Pancreas (tissue), 10 donors: Measurements from ENCODE around the gene TMEM61. TPM values are rescaled to one million over a fixed set of nuclear protein-coding genes. Genes with fewer than 3 reads are reported as not detected.
"Not testable (repeated sequence)": the region's sequence is repeated elsewhere in the genome, so short reads cannot be mapped to it uniquely, and the experiment has no call there.

Experiments
- ATAC-seq, 4 donors: fragments of 200-7000 bp; cut with Tn5 transposase; one replicate each; pipeline versions ENCODE4 v1.8.0 to v1.9.1; 2020; ENCODE audit warnings: mild to moderate bottlenecking in 4 of 4, moderate library complexity in 4 of 4
- DNase-seq, 6 donors: peaks; one replicate each; pipeline ENCODE4 v3.0.0-alpha.2; 2020
- FAIRE-seq: peaks from 2 replicates; lab custom pipeline; 2012; peaks lifted over from hg19 to GRCh38; lab: Jason Lieb, UNC
- H3K27ac ChIP-seq, 4 donors: fragments of 200-600 bp; sonication (generic); 1 replicate in 3 of 4; 2 replicates in 1 of 4; pipeline versions ENCODE4 v1.5.0 to v1.8.0; 2020
- H3K27me3 ChIP-seq, 4 donors: fragments of 200-600 bp; one replicate each; pipeline ENCODE4 v1.8.0; 2021
- H3K36me3 ChIP-seq, 3 donors: fragments of 200-600 bp; sonication (generic) in 1 of 3; one replicate each; pipeline versions ENCODE4 v1.5.0 to v1.8.0; 2020 to 2021
- H3K4me1 ChIP-seq, 3 donors: fragments of 200-600 bp; one replicate each; pipeline ENCODE4 v1.8.0; 2021
- H3K4me3 ChIP-seq, 4 donors: fragments of 200-600 bp; sonication (generic) in 2 of 4; one replicate each; pipeline versions ENCODE4 v1.5.0 to v1.8.0; 2020 to 2021
- H3K9me3 ChIP-seq, 4 donors: fragments of 200-600 bp; one replicate each; pipeline ENCODE4 v1.8.0; 2021
- CTCF ChIP-seq, 4 donors: fragments of 200-600 bp; sonication (generic) in 3 of 4; IDR thresholded peaks; one replicate each; pipeline versions ENCODE4 v1.5.0 to v1.8.0; 2021; ENCODE audit warnings: antibody characterized with exemption in 4 of 4
- WGBS, 2 donors: extraction: QIAGEN DNeasy Blood & Tissue Kit; methylation state at CpG; one replicate each; pipeline ENCODE4 v1.1.7; 2013; 5-methylcytosine and 5-hydroxymethylcytosine counted together
- intact Hi-C, 3 donors: fragments of 100-400 bp; cut with DNase I; formaldehyde crosslinking; loops; one replicate each; pipeline versions ENCODE4 v1.11.1 to v1.14.2; 2022
- polyA plus RNA-seq, 2 donors: library from polyadenylated mRNA; stranded (reverse); fragments of 200-250 nt; gene quantifications; one replicate each; pipeline ENCODE4 v1.2.3, GENCODE V29; 2013
- total RNA-seq, 6 donors: library from RNA; stranded (reverse); fragmentation: NEBNext Ultra II Directional in 4 of 6; extraction: Animal tissue kit (Norgen Biotek cat#: 25700) in 4 of 6; gene quantifications; one replicate each; pipeline versions ENCODE4 v1.2.1 to v1.2.4, GENCODE V29; 2021 to 2023
- donor health status: healthy with polysubstance abuse.
- donor health status: DM: no; HTN: no; CAD: no; lungs with moderate emphysema.
- donor health status: DM: no; HTN: no; CAD: no.
- donor health status: control.
- donor health status: control.
- donor health status: Bipolar disorder and iron deficiency.
- donor health status: DM: yes; HTN: yes; CAD: no.
- donor health status: DM: no; HTN: no; CAD: no.
- donor health status: DM: no; HTN: no; CAD: no.
- donor health status: DM: yes; HTN: yes; CAD: no.

TMEM61 gene
- total and polyA plus RNA-seq, 8 donors: 1.1 to 15.6 (median 1.7) TPM

DNA sequence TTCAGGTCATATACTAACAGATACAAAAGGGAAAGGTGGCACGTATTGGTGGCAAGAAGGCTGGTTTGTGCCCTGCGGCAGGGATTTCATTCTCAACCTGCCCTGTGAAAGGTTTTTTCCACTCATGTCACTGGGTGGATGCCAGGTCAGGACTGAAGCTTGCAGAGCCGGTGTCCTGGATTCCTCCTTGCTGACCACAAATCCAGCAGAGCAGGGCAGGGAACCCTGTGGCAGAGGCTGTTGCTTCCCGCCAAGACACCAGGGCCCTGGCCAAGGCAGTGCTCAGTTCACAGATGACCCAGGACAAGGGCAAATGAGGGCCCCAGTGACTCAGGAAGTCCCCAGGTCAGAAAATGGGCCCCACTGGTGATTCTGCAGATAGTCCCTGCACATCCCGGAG, 34.7 kb downstream of the TMEM61 start:
- no peaks in the 10 kb centered on the region for H3K36me3 ChIP-seq
- no peak for ATAC-seq
- H3K27ac ChIP-seq: no peak overlapping the region
- H3K27me3 ChIP-seq: no peaks in the 10 kb centered on the region
- intact Hi-C loops: no loop called here
- TF ChIP-seq CTCF (IDR thresholded peaks at IDR 0.05): no peak
- no peak for FAIRE-seq
- no peak overlapping the region for H3K4me3 ChIP-seq
- DNase-seq: peak in 1 of 6 donors; percentile 19
- H3K9me3 ChIP-seq: no peaks in the 10 kb centered on the region
- H3K4me1 ChIP-seq: no peaks in the 10 kb centered on the region
- WGBS, 2 donors: 77 to 81% methylated on average over 5 of the region's 5 CpGs

GRCh38 chr1:55015731-55016620, 35.5 kb downstream of the TMEM61 start:
- H3K27me3 ChIP-seq: no peaks in the 10 kb centered on the region
- H3K4me1 ChIP-seq: no peaks in the 10 kb centered on the region
- ATAC-seq (no peak), DNase-seq (peak in 1 of 6 donors; percentile 37), FAIRE-seq (no peak)
- no peaks in the 10 kb centered on the region for H3K36me3 ChIP-seq
- no peak overlapping the region for H3K27ac ChIP-seq
- 54 to 67% methylated on average over 12 of the region's 12 CpGs for WGBS, 2 donors
- no peak overlapping the region for H3K4me3 ChIP-seq
- TF ChIP-seq CTCF (IDR thresholded peaks at IDR 0.05): no peak
- H3K9me3 ChIP-seq: no peaks in the 10 kb centered on the region
- intact Hi-C loops: no loop called here

- DNase-seq (no peak), FAIRE-seq (no peak), ATAC-seq (no peak)
- no peaks in the 10 kb centered on the region for H3K36me3 ChIP-seq
- no peak overlapping the region for H3K4me3 ChIP-seq
- H3K27me3 ChIP-seq: no peaks in the 10 kb centered on the region
- no peak overlapping the region for H3K27ac ChIP-seq
- intact Hi-C loops: no loop called here
- no peaks in the 10 kb centered on the region for H3K9me3 ChIP-seq
- no peaks in the 10 kb centered on the region for H3K4me1 ChIP-seq
- no peak for TF ChIP-seq CTCF (IDR thresholded peaks at IDR 0.05)
- WGBS, 2 donors: 72 to 84% methylated on average over 9 of the region's 9 CpGs
Measured at GRCh38 chr1:55018395-55018794, 38.0 kb downstream of the TMEM61 start.

DNA sequence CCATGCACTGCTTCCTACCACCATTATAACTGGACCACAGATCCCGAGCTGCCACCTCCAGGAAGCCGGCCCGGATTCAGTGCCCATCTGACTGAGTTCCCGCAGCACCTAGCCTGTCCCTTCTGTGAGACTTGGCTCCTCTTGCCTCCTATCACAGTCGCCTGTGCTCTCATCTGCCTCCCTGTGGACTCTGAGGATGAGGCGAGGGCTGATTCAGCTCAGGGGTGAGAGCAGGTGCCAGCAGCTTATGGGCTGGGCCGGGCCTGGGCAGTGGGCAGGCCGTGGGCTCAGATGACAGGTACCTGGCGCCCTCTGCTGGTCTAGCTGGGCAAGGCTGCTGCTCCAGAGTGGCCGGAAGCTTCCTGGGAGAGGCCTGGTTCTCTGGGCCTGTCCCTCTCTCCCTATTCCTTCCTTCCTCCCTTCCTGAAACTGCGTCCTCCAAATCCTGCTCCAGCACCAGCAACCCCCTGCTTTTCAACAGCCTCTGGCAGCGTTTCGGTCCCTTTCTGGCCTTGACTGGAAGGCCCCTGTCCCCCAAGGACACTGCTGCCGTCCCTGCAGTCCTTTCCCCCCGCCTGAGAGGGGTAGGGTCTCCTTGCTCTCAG, 41.6 kb downstream of the TMEM61 start:
- Histone ChIP-seq H3K4me1 (no peaks in the 10 kb centered on the region), H3K36me3 (no peaks in the 10 kb centered on the region), H3K27me3 (no peaks in the 10 kb centered on the region), H3K9me3 (no peaks in the 10 kb centered on the region), H3K27ac (no peak overlapping the region), H3K4me3 (no peak overlapping the region)
- FAIRE-seq (no peak), ATAC-seq (peak; percentile 100), DNase-seq (peak; percentile 76 to 94 (median 91))
- intact Hi-C loops: no loop called here
- peak; percentile 80 to 82 (median 81) for TF ChIP-seq CTCF (IDR thresholded peaks at IDR 0.05)
- 29 to 32% methylated on average over 15 of the region's 15 CpGs for WGBS, 2 donors

GRCh38 chr1:55024163-55024562, 43.7 kb downstream of the TMEM61 start:
- intact Hi-C loops, H3K27ac ChIP-seq, H3K9me3 ChIP-seq, H3K4me3 ChIP-seq, H3K4me1 ChIP-seq, ATAC-seq, FAIRE-seq, H3K27me3 ChIP-seq, H3K36me3 ChIP-seq: not testable (repeated sequence)
- WGBS, 2 donors: 73 to 80% methylated on average over 8 to 9 of the region's 10 CpGs
- DNase-seq: peak in 1 of 6 donors; percentile 21

DNA sequence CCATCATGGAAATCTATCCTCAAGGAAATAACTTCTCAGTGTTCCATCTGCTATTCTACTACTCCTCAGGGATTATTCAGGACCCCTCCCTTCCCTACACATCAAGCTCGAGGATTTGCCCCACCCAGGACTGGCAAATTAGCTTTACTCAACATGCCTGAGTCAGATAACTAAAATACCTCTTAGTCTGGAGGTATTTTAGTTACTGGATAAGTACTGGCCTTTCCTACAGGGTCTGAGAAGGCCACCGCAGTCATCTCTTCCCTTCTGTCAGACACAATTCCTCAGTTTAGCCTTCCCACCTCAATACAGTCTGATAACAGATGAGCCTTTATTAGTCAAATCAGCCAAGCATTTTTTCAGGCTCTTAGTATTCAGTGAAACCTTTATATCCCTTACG, 46.3 kb downstream of the TMEM61 start:
- H3K4me3 ChIP-seq, intact Hi-C loops, DNase-seq, ATAC-seq, H3K27ac ChIP-seq, H3K36me3 ChIP-seq, FAIRE-seq, H3K27me3 ChIP-seq, H3K4me1 ChIP-seq, H3K9me3 ChIP-seq: not testable (repeated sequence)
- WGBS, 2 donors: 81 to 86% methylated on average over 3 of the region's 3 CpGs

GRCh38 chr1:55031098-55031497, 50.7 kb downstream of the TMEM61 start:
- intact Hi-C loops, ATAC-seq, H3K4me1 ChIP-seq, H3K27me3 ChIP-seq, H3K9me3 ChIP-seq, DNase-seq, H3K27ac ChIP-seq, H3K36me3 ChIP-seq, H3K4me3 ChIP-seq, FAIRE-seq: not testable (repeated sequence)
- 93 to 96% methylated on average over 5 of the region's 5 CpGs for WGBS, 2 donors
